GM23338 (cell line): ENCODE measurements around the gene NAA10. TPM values are rescaled to one million over a fixed set of nuclear protein-coding genes. Genes with fewer than 3 reads are reported as not detected.

Experiments used
- ATAC-seq: fragments of 200-7000 bp; cut with Tn5 transposase; 3 replicates; pipeline ENCODE4 v1.9.1; 2020
- DNase-seq: peaks from one replicate; pipeline ENCODE4 v3.0.0-alpha.2; 2015; ENCODE audit warnings: low spot score
- H2AFZ ChIP-seq: fragments of 200-600 bp; sonication (generic); 2 replicates; pipeline ENCODE4 v1.8.0; 2016; ENCODE audit warnings: antibody characterized with exemption, mild to moderate bottlenecking, moderate library complexity
- H3F3A ChIP-seq: fragments of 200-600 bp; sonication (generic); replicated peaks from 2 replicates; pipeline ENCODE4 v1.8.0; 2017; ENCODE audit warnings: antibody characterized with exemption, mixed run types, low read depth
- H3K27ac ChIP-seq: fragments of 200-600 bp; sonication (generic); 2 replicates; pipeline ENCODE4 v1.6.1; 2016; ENCODE audit warnings: low read depth
- H3K27me3 ChIP-seq: fragments of 200-600 bp; sonication (generic); 2 replicates; pipeline ENCODE4 v1.8.0; 2016; ENCODE audit warnings: mild to moderate bottlenecking, mixed run types, moderate library complexity; ENCODE audit not compliant: insufficient read depth
- H3K36me3 ChIP-seq: fragments of 200-600 bp; sonication (generic); 2 replicates; pipeline ENCODE4 v1.8.0; 2016; ENCODE audit warnings: mild to moderate bottlenecking; ENCODE audit not compliant: insufficient read depth
- H3K4me1 ChIP-seq: fragments of 200-600 bp; sonication (generic); 2 replicates; pipeline ENCODE4 v1.8.0; 2016; ENCODE audit warnings: mild to moderate bottlenecking, moderate library complexity; ENCODE audit not compliant: insufficient read depth
- H3K4me2 ChIP-seq: fragments of 200-600 bp; sonication (generic); 2 replicates; pipeline ENCODE4 v1.7.1; 2017; ENCODE audit warnings: mixed run types
- H3K4me3 ChIP-seq: fragments of 200-600 bp; sonication (generic); 2 replicates; pipeline ENCODE4 v1.6.1; 2016; ENCODE audit warnings: mixed run types
- H3K79me2 ChIP-seq: fragments of 200-600 bp; sonication (generic); replicated peaks from 2 replicates; pipeline ENCODE4 v1.8.0; 2017; ENCODE audit warnings: mild to moderate bottlenecking; ENCODE audit not compliant: insufficient read depth
- H3K9me2 ChIP-seq: fragments of 200-600 bp; sonication (generic); 2 replicates; pipeline ENCODE4 v1.8.0; 2017; ENCODE audit not compliant: insufficient read depth
- H4K20me1 ChIP-seq: fragments of 200-600 bp; sonication (generic); replicated peaks from 2 replicates; pipeline ENCODE4 v1.8.0; 2017; ENCODE audit warnings: mild to moderate bottlenecking; ENCODE audit not compliant: insufficient read depth
- H3K27ac Mint-ChIP-seq: 2 replicates; pipeline ENCODE4 v1.8.0; 2020; ENCODE audit warnings: inconsistent platforms, mild to moderate bottlenecking, moderate library complexity, mixed read lengths
- H3K27me3 Mint-ChIP-seq: 3 replicates; pipeline ENCODE4 v1.8.0; 2022; ENCODE audit warnings: low read depth, mild to moderate bottlenecking, moderate library complexity, mixed read lengths, inconsistent platforms; ENCODE audit not compliant: insufficient read depth, poor library complexity
- H3K36me3 Mint-ChIP-seq: 3 replicates; pipeline ENCODE4 v1.8.0; 2021; ENCODE audit warnings: low read depth, mild to moderate bottlenecking, inconsistent platforms, moderate library complexity, mixed read lengths
- H3K4me1 Mint-ChIP-seq: 3 replicates; pipeline ENCODE4 v1.8.0; 2020; ENCODE audit warnings: mild to moderate bottlenecking, inconsistent platforms, mixed read lengths
- H3K4me3 Mint-ChIP-seq: 3 replicates; pipeline ENCODE4 v1.8.0; 2021; ENCODE audit warnings: moderate library complexity, mild to moderate bottlenecking, inconsistent platforms, mixed read lengths
- H3K9me3 Mint-ChIP-seq: 3 replicates; pipeline ENCODE4 v1.8.0; 2020; ENCODE audit warnings: moderate library complexity, mild to moderate bottlenecking, inconsistent platforms, mixed read lengths
- CREB1 ChIP-seq: fragments of 250-450 bp; sonication (Bioruptor Pico); IDR thresholded peaks from 2 replicates; pipeline ENCODE4 v1.5.0; 2020; ENCODE audit warnings: low read depth, mild to moderate bottlenecking, moderate library complexity
- CTCF ChIP-seq, 2 experiments: fragments of 200-600 bp in 1 of 2; sonication (generic) in 1 of 2; conservative IDR thresholded peaks; 2 replicates each; pipeline versions ENCODE4 v1.5.1 to v1.6.1; 2016 to 2017; ENCODE audit warnings: antibody characterized with exemption in 2 of 2, low read depth in 2 of 2, mild to moderate bottlenecking in 2 of 2, moderate library complexity in 1 of 2
- ETS1 ChIP-seq: IDR thresholded peaks from 2 replicates; pipeline ENCODE4 v1.6.1; 2016; ENCODE audit warnings: antibody characterized with exemption
- EZH2 ChIP-seq: fragments of 200-600 bp; sonication (generic); IDR thresholded peaks from one replicate; pipeline ENCODE4 v1.8.0; 2017; ENCODE audit warnings: antibody characterized with exemption, mild to moderate bottlenecking, low read depth; ENCODE audit not compliant: unreplicated experiment
- EZH2phosphoT487 ChIP-seq: fragments of 200-600 bp; sonication (generic); IDR thresholded peaks from one replicate; pipeline ENCODE4 v1.8.1; 2018; ENCODE audit warnings: antibody characterized with exemption; ENCODE audit not compliant: unreplicated experiment
- JUNB ChIP-seq: IDR thresholded peaks from one replicate; pipeline ENCODE4 v1.6.1; 2016; ENCODE audit warnings: antibody characterized with exemption; ENCODE audit not compliant: unreplicated experiment
- NANOG ChIP-seq: IDR thresholded peaks from 2 replicates; pipeline ENCODE4 v1.6.1; 2016; ENCODE audit warnings: antibody characterized with exemption, borderline replicate concordance
- POLR2AphosphoS5 ChIP-seq: IDR thresholded peaks from 2 replicates; pipeline ENCODE4 v1.6.1; 2016; ENCODE audit warnings: antibody characterized with exemption, low read depth
- REST ChIP-seq: IDR thresholded peaks from one replicate; pipeline ENCODE4 v1.6.1; 2018; ENCODE audit warnings: antibody characterized with exemption; ENCODE audit not compliant: unreplicated experiment
- STAT1 ChIP-seq: IDR thresholded peaks from one replicate; pipeline ENCODE4 v1.6.1; 2016; ENCODE audit warnings: antibody characterized with exemption; ENCODE audit not compliant: unreplicated experiment
- ZNF114 ChIP-seq: fragments of 250-450 bp; sonication (Bioruptor Pico); IDR thresholded peaks from 2 replicates; pipeline ENCODE4 v1.5.0; 2020; ENCODE audit warnings: mild to moderate bottlenecking, moderate library complexity
- ZNF331 ChIP-seq: fragments of 250-450 bp; sonication (Bioruptor Pico); IDR thresholded peaks from 2 replicates; pipeline ENCODE4 v1.5.0; 2020; ENCODE audit warnings: low read depth, mild to moderate bottlenecking, moderate library complexity
- ZNF462 ChIP-seq: fragments of 250-450 bp; sonication (Bioruptor Pico); IDR thresholded peaks from 2 replicates; pipeline ENCODE4 v1.5.0; 2020; ENCODE audit warnings: mild to moderate bottlenecking, moderate library complexity
- polyA plus RNA-seq: library from polyadenylated mRNA; unstranded; fragments of >200 nt; fragmentation: Nextera tagmentation; extraction: Ambion mirVana; gene quantifications from 2 replicates; pipeline ENCODE4 v1.2.1, GENCODE V29; 2016
- total RNA-seq: library from RNA; depleted of rRNA; stranded (reverse); fragments of >200 nt; shearing (Covaris generic); gene quantifications from 2 replicates; pipeline ENCODE4 v1.2.3, GENCODE V29; 2014

NAA10 gene
- total and polyA plus RNA-seq, 2 experiments from 2014 or later = 136 to 145 TPM

- Histone ChIP-seq H3K4me2 (no peak overlapping the region), H3K27ac (no peak overlapping the region), H2AFZ (no peak overlapping the region), H3F3A (no peaks in the 10 kb centered on the region), H4K20me1 (no peaks in the 10 kb centered on the region), H3K27me3 (no peaks in the 10 kb centered on the region), H3K4me3 (no peak overlapping the region), H3K4me1 (peaks cover 30% of the 10 kb centered on the region; the same call in 1 of the 2 replicates), H3K79me2 (no peaks in the 10 kb centered on the region), H3K9me2 (no peaks in the 10 kb centered on the region), H3K36me3 (no peaks in the 10 kb centered on the region)
- Mint-ChIP-seq H3K4me1 (peaks cover 51% of the 10 kb centered on the region), H3K4me3 (0 out of 3 replicates have a peak overlapping the region, but pooled peaks have one; percentile 28), H3K36me3 (no peaks in the 10 kb centered on the region; the same call in 2 of the 3 replicates), H3K27ac (no peak overlapping the region), H3K27me3 (peaks cover 16% of the 10 kb centered on the region), H3K9me3 (no peaks in the 10 kb centered on the region)
- TF ChIP-seq EZH2 = no peak
- TF ChIP-seq EZH2phosphoT487 = no peak
- no peak for TF ChIP-seq ZNF114 (CRISPR knock-in tag)
- no peak for TF ChIP-seq ZNF331
- TF ChIP-seq CTCF (conservative IDR thresholded peaks at IDR 0.05; ENCODE audit: low read depth in 2 of 2) = no peak
- TF ChIP-seq POLR2AphosphoS5 = no peak
- no peak for TF ChIP-seq STAT1
- no peak for TF ChIP-seq ETS1
- no peak for TF ChIP-seq CREB1
- no peak for TF ChIP-seq ZNF462 (CRISPR knock-in tag)
- TF ChIP-seq JUNB = no peak
- TF ChIP-seq REST = no peak
- TF ChIP-seq NANOG = no peak
- ATAC-seq (no peak), DNase-seq (no peak)
These were observed 54.4 kb downstream of the NAA10 start for GRCh38 chrX:153880440-153880815.
